H1 (cell line): ENCODE measurements around the gene H2AZ2. TPM values are rescaled to one million over a fixed set of nuclear protein-coding genes. Genes with fewer than 3 reads are reported as not detected.

Source experiments
- CTCF ChIA-PET: fragments of 300-600 bp; sonication (Branson Sonifier 250); formaldehyde crosslinking; loops from one replicate; lab custom pipeline; 2021; ENCODE audit not compliant: partially characterized antibody; lab: Charles Lee
- POLR2A ChIA-PET: fragments of 300-600 bp; sonication (Branson Sonifier 250); formaldehyde crosslinking; loops from one replicate; lab custom pipeline; 2021; ENCODE audit warnings: inconsistent platforms; ENCODE audit not compliant: partially characterized antibody; lab: Charles Lee
- DNase-seq, 2 experiments: peaks; one replicate each; pipeline versions ENCODE4 v3.0.0 to v3.0.0-alpha.2; 2010 to 2022; ENCODE audit warnings: low spot score in 2 of 2, low read depth in 1 of 2, mixed read lengths in 1 of 2
- FAIRE-seq: peaks from 2 replicates; lab custom pipeline; 2011; peaks lifted over from hg19 to GRCh38; lab: Jason Lieb, UNC
- H2AFZ ChIP-seq: 2 replicates; pipeline ENCODE4 v1.8.1; 2012; ENCODE audit warnings: low read length, inconsistent platforms
- H2AK5ac ChIP-seq: 2 replicates; pipeline ENCODE4 v1.6.1; 2013; ENCODE audit warnings: low read depth, low read length
- H2BK120ac ChIP-seq: replicated peaks from 2 replicates; pipeline ENCODE3; 2013; ENCODE audit warnings: low read depth, low read length, inconsistent platforms
- H2BK12ac ChIP-seq: 2 replicates; pipeline ENCODE4 v1.6.1; 2013; ENCODE audit warnings: low read depth, low read length
- H2BK15ac ChIP-seq: 2 replicates; pipeline ENCODE4 v1.6.1; 2013; ENCODE audit warnings: low read length
- H2BK20ac ChIP-seq: 2 replicates; pipeline ENCODE4 v1.6.1; 2013; ENCODE audit warnings: low read length
- H2BK5ac ChIP-seq: 2 replicates; pipeline ENCODE4 v1.6.1; 2013; ENCODE audit warnings: low read depth, low read length
- H3K14ac ChIP-seq: 2 replicates; pipeline ENCODE4 v1.6.1; 2013; ENCODE audit warnings: inconsistent platforms; ENCODE audit not compliant: insufficient read length
- H3K18ac ChIP-seq: 2 replicates; pipeline ENCODE4 v1.6.1; 2013; ENCODE audit warnings: low read length; ENCODE audit errors: extremely low read depth
- H3K23ac ChIP-seq: 2 replicates; pipeline ENCODE4 v1.6.1; 2013; ENCODE audit warnings: inconsistent platforms; ENCODE audit not compliant: insufficient read length
- H3K23me2 ChIP-seq: 2 replicates; pipeline ENCODE4 v1.6.1; 2013; ENCODE audit warnings: low read depth, low read length
- H3K27ac ChIP-seq: 2 replicates; pipeline ENCODE4 v1.6.1; 2011; ENCODE audit warnings: low read depth, low read length, inconsistent platforms
- H3K27me3 ChIP-seq, 4 experiments: replicated peaks in 1 of 4; 1 replicate in 1 of 4; 2 replicates in 3 of 4; pipeline versions ENCODE4 v1.6.1 to v1.8.1; 2011 to 2013; ENCODE audit warnings: low read length in 3 of 4, mild to moderate bottlenecking in 3 of 4, inconsistent platforms in 2 of 4, mixed read lengths in 2 of 4, moderate library complexity in 1 of 4; ENCODE audit not compliant: control insufficient read depth in 3 of 4, insufficient read depth in 3 of 4; ENCODE audit errors: extremely low read depth in 1 of 4
- H3K36me3 ChIP-seq, 4 experiments: 2 replicates each; pipeline versions ENCODE4 v1.6.1 to v1.8.1; 2011 to 2013; ENCODE audit warnings: mild to moderate bottlenecking in 4 of 4, low read length in 3 of 4, moderate library complexity in 2 of 4, control low read depth in 1 of 4, inconsistent platforms in 1 of 4; ENCODE audit not compliant: insufficient read depth in 4 of 4, control insufficient read depth in 2 of 4
- H3K4ac ChIP-seq: replicated peaks from 2 replicates; pipeline ENCODE3; 2013; ENCODE audit warnings: low read length, low read depth, mixed read lengths, inconsistent platforms; ENCODE audit not compliant: insufficient read length
- H3K4me1 ChIP-seq, 4 experiments: replicated peaks in 1 of 4; 1 replicate in 1 of 4; 2 replicates in 3 of 4; pipeline versions ENCODE4 v1.6.1 to v1.8.1; 2011 to 2013; ENCODE audit warnings: low read length in 3 of 4, inconsistent platforms in 2 of 4, mixed read lengths in 1 of 4; ENCODE audit not compliant: insufficient read depth in 4 of 4, control insufficient read depth in 3 of 4
- H3K4me2 ChIP-seq, 2 experiments: 2 replicates each; pipeline versions ENCODE4 v1.6.1 to v1.8.1; 2011 to 2013; ENCODE audit warnings: low read depth in 2 of 2, low read length in 2 of 2, control low read depth in 1 of 2, inconsistent platforms in 1 of 2, mild to moderate bottlenecking in 1 of 2; ENCODE audit not compliant: insufficient read depth in 1 of 2
- H3K4me3 ChIP-seq, 4 experiments: fragments of 200-600, 300-600 bp in 1 of 4; sonication (generic), shearing (Covaris generic), sonication (Bioruptor Twin) in 1 of 4; 2 replicates each; pipeline versions ENCODE4 v1.5.1 to v1.8.1; 2011 to 2016; ENCODE audit warnings: low read length in 4 of 4, low read depth in 3 of 4, control low read depth in 2 of 4, inconsistent platforms in 2 of 4, mild to moderate bottlenecking in 2 of 4, mixed read lengths in 1 of 4, moderate library complexity in 1 of 4; ENCODE audit not compliant: insufficient read depth in 2 of 4; ENCODE audit errors: extremely low read depth in 1 of 4
- H3K56ac ChIP-seq: replicated peaks from 2 replicates; pipeline ENCODE3; 2013; ENCODE audit warnings: low read depth, mild to moderate bottlenecking, mixed read lengths, low read length, inconsistent platforms; ENCODE audit not compliant: insufficient read length
- H3K79me1 ChIP-seq: 2 replicates; pipeline ENCODE4 v1.6.1; 2013; ENCODE audit warnings: low read depth, low read length, control low read depth
- H3K79me2 ChIP-seq, 2 experiments: 2 replicates each; pipeline versions ENCODE4 v1.6.1 to v1.8.1; 2012 to 2013; ENCODE audit warnings: low read length in 2 of 2, mild to moderate bottlenecking in 2 of 2, inconsistent platforms in 1 of 2; ENCODE audit not compliant: insufficient read depth in 2 of 2, control insufficient read depth in 1 of 2
- H3K9ac ChIP-seq, 4 experiments: replicated peaks in 1 of 4; 1 replicate in 1 of 4; 2 replicates in 3 of 4; pipeline versions ENCODE4 v1.6.1 to v1.8.1; 2011 to 2013; ENCODE audit warnings: low read depth in 3 of 4, low read length in 3 of 4, control low read depth in 2 of 4, mild to moderate bottlenecking in 2 of 4, moderate library complexity in 2 of 4, inconsistent platforms in 1 of 4; ENCODE audit errors: extremely low read depth in 1 of 4
- H3K9me3 ChIP-seq, 2 experiments: 2 replicates each; pipeline versions ENCODE4 v1.6.1 to v1.8.1; 2012 to 2013; ENCODE audit warnings: mild to moderate bottlenecking in 2 of 2, moderate library complexity in 2 of 2, control low read depth in 1 of 2, inconsistent platforms in 1 of 2, low read depth in 1 of 2, low read length in 1 of 2, mixed read lengths in 1 of 2; ENCODE audit not compliant: insufficient read depth in 2 of 2
- H4K20me1 ChIP-seq, 2 experiments: replicated peaks in 1 of 2; 2 replicates each; pipeline versions ENCODE3 to v1.8.1; 2011 to 2013; ENCODE audit warnings: inconsistent platforms in 2 of 2, low read length in 2 of 2, mild to moderate bottlenecking in 1 of 2; ENCODE audit not compliant: insufficient read depth in 2 of 2, control insufficient read depth in 1 of 2
- H4K5ac ChIP-seq: 2 replicates; pipeline ENCODE4 v1.6.1; 2013; ENCODE audit warnings: low read length, low read depth, mixed read lengths, inconsistent platforms; ENCODE audit not compliant: insufficient read length
- H4K8ac ChIP-seq: 2 replicates; pipeline ENCODE4 v1.8.0; 2013; ENCODE audit warnings: mild to moderate bottlenecking, moderate library complexity, low read length, inconsistent platforms; ENCODE audit not compliant: insufficient read depth; ENCODE audit errors: extremely low read depth
- H4K91ac ChIP-seq: replicated peaks from 2 replicates; pipeline ENCODE3; 2013; ENCODE audit warnings: low read length, mixed read lengths, inconsistent platforms; ENCODE audit not compliant: insufficient read length
- EZH2 ChIP-seq: fragments of 200-600 bp; sonication (generic); IDR thresholded peaks from 2 replicates; pipeline ENCODE4 v1.7.1; 2012; ENCODE audit warnings: low read depth, mild to moderate bottlenecking, moderate library complexity, low read length, inconsistent platforms; ENCODE audit not compliant: severe bottlenecking
- RXRA ChIP-seq: IDR thresholded peaks from 2 replicates; pipeline ENCODE4 v1.6.1; 2011; ENCODE audit warnings: low read depth, mild to moderate bottlenecking, low read length, moderate library complexity; ENCODE audit not compliant: insufficient read depth
- WGBS, 2 experiments: shearing (Covaris generic) in 1 of 2; methylation state at CpG; one replicate each; pipeline versions ENCODE4 v1.1.6 to v1.1.7; 2013 to 2015; ENCODE audit warnings: low lambda C conversion rate in 2 of 2, mixed read lengths in 2 of 2, inconsistent platforms in 1 of 2, low coverage in 1 of 2, missing lambda C conversion rate in 1 of 2; ENCODE audit not compliant: insufficient replicate concordance in 2 of 2, insufficient coverage in 1 of 2, insufficient read length in 1 of 2; ENCODE audit errors: extremely low coverage in 1 of 2, missing lambda C conversion rate in 1 of 2; 5-methylcytosine and 5-hydroxymethylcytosine counted together
- polyA plus RNA-seq, 7 experiments: library from polyadenylated mRNA; depleted of rRNA in 3 of 7; stranded (reverse) in 5 of 7; unstranded in 2 of 7; fragments of >200 nt in 5 of 7; fragments of 200-250 nt in 2 of 7; gene quantifications; 1 replicate in 5 of 7; 2 replicates in 1 of 7; 4 replicates in 1 of 7; pipeline versions ENCODE4 v1.2.1 to v1.2.3, GENCODE V29; 2011 to 2013; ENCODE audit warnings: missing spikeins in 2 of 7, mixed read lengths in 2 of 7
- total RNA-seq: library from RNA; stranded (reverse); fragmentation: NEBNext Ultra II Directional; extraction: Animal tissue kit (Norgen Biotek cat#: 25700); gene quantifications from 2 replicates; pipeline ENCODE4 v1.2.1, GENCODE V29; 2021

The H2AZ2 gene
- total and polyA plus RNA-seq, 2 of the 8 experiments (the other 6 are each of a cell fraction or from before 2014, with no cell fraction given), result 168 to 187 TPM

DNA sequence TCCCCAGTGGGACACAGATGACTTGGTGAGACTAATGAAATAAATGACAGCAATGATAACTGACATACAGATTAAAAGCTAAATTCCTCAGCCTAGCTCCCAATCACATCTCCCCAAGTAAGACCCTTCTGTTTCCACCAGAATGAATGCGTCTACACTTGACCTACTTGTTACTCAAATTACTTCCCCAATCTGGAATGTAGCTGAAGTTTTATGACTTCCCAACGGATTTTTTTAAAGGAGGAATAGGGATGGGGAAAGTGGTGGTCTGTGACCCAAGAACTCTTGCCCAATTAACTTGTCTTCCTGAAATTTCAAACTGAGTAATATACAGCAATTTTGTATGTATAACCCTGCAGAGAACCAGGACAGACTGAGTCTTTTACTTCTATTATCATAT is 9.1 kb downstream of the H2AZ2 start:
- Histone ChIP-seq H3K4ac (no peak overlapping the region), H2BK12ac (no peak overlapping the region), H3K18ac (no peak overlapping the region), H2AK5ac (no peak overlapping the region), H3K9me3 (no peaks in the 10 kb centered on the region), H2AFZ (no peak overlapping the region), H4K20me1 (peaks cover 0 to 1% of the 10 kb centered on the region in 2 experiments), H3K36me3 (peaks cover 6 to 64% (median 21%) of the 10 kb centered on the region in 4 experiments), H3K4me3 (no peak overlapping the region), H3K4me2 (no peak overlapping the region), H3K23me2 (no peaks in the 10 kb centered on the region), H2BK5ac (no peak overlapping the region), H3K9ac (no peak overlapping the region), H3K4me1 (no peaks in the 10 kb centered on the region), H3K14ac (no peak overlapping the region), H3K27me3 (no peaks in the 10 kb centered on the region), H3K79me1 (peaks cover 2% of the 10 kb centered on the region; the same call in 1 of the 2 replicates), H4K5ac (no peak overlapping the region), H3K79me2 (peaks cover 3 to 52% of the 10 kb centered on the region in 2 experiments; a peak in 2 of 4 replicates), H3K27ac (no peak overlapping the region), H3K56ac (no peak overlapping the region), H2BK120ac (no peak overlapping the region), H4K91ac (no peak overlapping the region), H2BK20ac (no peak overlapping the region), H4K8ac (no peak overlapping the region), H2BK15ac (no peak overlapping the region), H3K23ac (no peak overlapping the region)
- no peak for TF ChIP-seq EZH2
- no peak for TF ChIP-seq RXRA
- FAIRE-seq (no peak), DNase-seq (no peak)
- CTCF ChIA-PET, result interaction anchor here (0.8 kb wide), 1 partner anchor 13 kb away, joined by 3 read pairs; no protein-coding TSS in a partner anchor
- 86% methylated on average over 2 of the region's 2 CpGs; no CpG with 5 or more reads in 1 of the 2 experiments for WGBS, 2 experiments
- POLR2A ChIA-PET, result interaction anchor here (1.1 to 5.0 kb wide), 4 partner anchors 9 to 273 kb away, joined by 5 to 28 read pairs (median 10); partner anchors contain the start of genes PPIA and TBRG4
